Measurements from ENCODE around the gene CFAP54.

DNA sequence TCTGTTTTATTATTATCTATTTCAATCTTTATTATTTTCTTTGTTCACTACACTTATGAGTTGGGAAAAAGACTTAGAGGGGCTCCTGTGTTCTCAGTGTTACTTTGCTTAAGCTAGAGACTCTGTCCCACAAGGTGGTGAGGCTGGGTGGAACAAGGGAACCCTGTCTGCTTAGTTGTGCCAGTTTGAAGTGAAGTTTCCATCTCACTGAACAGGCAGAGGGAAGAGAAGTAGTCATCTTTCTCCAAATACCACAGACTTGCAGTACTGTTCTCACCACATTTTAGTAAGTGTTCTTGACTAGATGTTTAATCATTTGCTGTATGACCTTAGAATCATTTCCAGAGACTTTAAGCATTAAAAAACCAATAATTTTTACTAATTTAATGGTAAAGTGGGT, 222.0 kb downstream of the CFAP54 start:
- TF ChIP-seq CSDC2 (CRISPR knock-in tag; IDR thresholded peaks at IDR 0.05) (no peak), ZFP30 (CRISPR knock-in tag; IDR thresholded peaks at IDR 0.05) (no peak), ZNF70 (CRISPR knock-in tag; IDR thresholded peaks at IDR 0.05) (no peak), OSR1 (CRISPR knock-in tag; IDR thresholded peaks at IDR 0.05) (no peak), TOX (CRISPR knock-in tag; IDR thresholded peaks at IDR 0.05; ENCODE audit: borderline replicate concordance) (no peak), ARNTL (CRISPR knock-in tag; IDR thresholded peaks at IDR 0.05; ENCODE audit: borderline replicate concordance, low read depth) (no peak), ISL1 (CRISPR knock-in tag; IDR thresholded peaks at IDR 0.05) (no peak), ESRRG (CRISPR knock-in tag; IDR thresholded peaks at IDR 0.05) (no peak), GLIS3 (CRISPR knock-in tag; IDR thresholded peaks at IDR 0.05) (no peak)
- TF ChIP-seq, protein P1, sequence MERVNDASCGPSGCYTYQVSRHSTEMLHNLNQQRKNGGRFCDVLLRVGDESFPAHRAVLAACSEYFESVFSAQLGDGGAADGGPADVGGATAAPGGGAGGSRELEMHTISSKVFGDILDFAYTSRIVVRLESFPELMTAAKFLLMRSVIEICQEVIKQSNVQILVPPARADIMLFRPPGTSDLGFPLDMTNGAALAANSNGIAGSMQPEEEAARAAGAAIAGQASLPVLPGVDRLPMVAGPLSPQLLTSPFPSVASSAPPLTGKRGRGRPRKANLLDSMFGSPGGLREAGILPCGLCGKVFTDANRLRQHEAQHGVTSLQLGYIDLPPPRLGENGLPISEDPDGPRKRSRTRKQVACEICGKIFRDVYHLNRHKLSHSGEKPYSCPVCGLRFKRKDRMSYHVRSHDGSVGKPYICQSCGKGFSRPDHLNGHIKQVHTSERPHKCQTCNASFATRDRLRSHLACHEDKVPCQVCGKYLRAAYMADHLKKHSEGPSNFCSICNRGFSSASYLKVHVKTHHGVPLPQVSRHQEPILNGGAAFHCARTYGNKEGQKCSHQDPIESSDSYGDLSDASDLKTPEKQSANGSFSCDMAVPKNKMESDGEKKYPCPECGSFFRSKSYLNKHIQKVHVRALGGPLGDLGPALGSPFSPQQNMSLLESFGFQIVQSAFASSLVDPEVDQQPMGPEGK (CRISPR knock-in tag; IDR thresholded peaks at IDR 0.05; ENCODE audit: borderline replicate concordance), result no peak

Measured in SK-N-SH treated with all-trans-retinoic acid at 6 μM for 48 hours (cell line).